ENCODE results near the gene MIP.
"Not testable (repeated sequence)": the region's sequence is repeated elsewhere in the genome, so short reads cannot be mapped to it uniquely, and the experiment has no call there.

MIP gene

GRCh38 chr12:56410768-56411167 is 43.7 kb downstream of the MIP start:
- DNase-seq (ENCODE audit: low read depth, low spot score) = no peak

- no peak for DNase-seq (ENCODE audit: low read depth, low spot score)
These were observed 45.5 kb downstream of the MIP start for GRCh38 chr12:56408799-56409417.

GRCh38 chr12:56404227-56404626 is 50.2 kb downstream of the MIP start:
- not testable (repeated sequence) for DNase-seq (ENCODE audit: low read depth, low spot score)

- DNase-seq (ENCODE audit: low read depth, low spot score) = not testable (repeated sequence)
These were observed 52.8 kb downstream of the MIP start for GRCh38 chr12:56401612-56402011.

- not testable (repeated sequence) for DNase-seq (ENCODE audit: low read depth, low spot score)
These were observed 53.3 kb downstream of the MIP start for GRCh38 chr12:56401125-56401524.

Data from activated naive CD8-positive, alpha-beta T cell treated with anti-CD3 and anti-CD28 coated beads, Interleukin-2, amount 50 U/mL, for 16 hours (primary cell).